SK-N-MC (cell line): ENCODE measurements around the gene KIF21B.

Source experiments
- EZH2 ChIP-seq: fragments of 200-600 bp; sonication (generic); IDR thresholded peaks from one replicate; pipeline ENCODE4 v1.6.1; 2017; ENCODE audit warnings: antibody characterized with exemption
- POLR2AphosphoS5 ChIP-seq: IDR thresholded peaks from 2 replicates; pipeline ENCODE4 v1.6.1; 2012; ENCODE audit warnings: mild to moderate bottlenecking, low read depth, low read length, borderline replicate concordance

DNA sequence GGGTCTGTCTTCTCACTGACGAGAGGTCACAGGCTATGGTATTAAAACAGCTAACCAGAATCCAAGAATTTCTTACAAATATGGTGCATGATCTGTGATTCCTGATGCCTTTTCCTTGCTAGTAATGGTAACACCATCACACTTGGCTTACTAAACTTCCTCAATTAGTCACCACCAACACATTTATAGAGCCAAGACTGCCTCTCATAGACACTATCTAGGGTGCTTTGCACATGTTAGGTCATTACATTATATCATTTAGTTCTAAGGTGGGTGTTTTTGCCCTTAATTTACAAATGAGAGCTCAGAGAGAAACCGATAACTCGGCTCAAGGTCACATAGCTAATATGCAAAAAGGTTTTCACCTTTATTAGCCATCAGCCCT lies 8.7 kb downstream of the KIF21B start:
- no peak for TF ChIP-seq EZH2
- no peak for TF ChIP-seq POLR2AphosphoS5
